Body of pancreas (tissue), 4 donors: ENCODE results near the gene CTRB2.

Source experiments
- POLR2A ChIP-seq, 3 donors: fragments of 450-650 bp; IDR thresholded peaks; one replicate each; pipeline ENCODE4 v1.6.1; 2016; ENCODE audit warnings: antibody characterized with exemption in 3 of 3, mild to moderate bottlenecking in 2 of 3
- TF ChIP-seq, protein P1 (sequence below), 7 experiments: fragments of 450-650 bp in 4 of 7; fragments of 200-600 bp in 3 of 7; sonication (generic) in 3 of 7; IDR thresholded peaks; one replicate each; pipeline ENCODE4 v1.5.1; 2016 to 2019; ENCODE audit warnings: antibody characterized with exemption in 7 of 7

- TF ChIP-seq, protein P1, sequence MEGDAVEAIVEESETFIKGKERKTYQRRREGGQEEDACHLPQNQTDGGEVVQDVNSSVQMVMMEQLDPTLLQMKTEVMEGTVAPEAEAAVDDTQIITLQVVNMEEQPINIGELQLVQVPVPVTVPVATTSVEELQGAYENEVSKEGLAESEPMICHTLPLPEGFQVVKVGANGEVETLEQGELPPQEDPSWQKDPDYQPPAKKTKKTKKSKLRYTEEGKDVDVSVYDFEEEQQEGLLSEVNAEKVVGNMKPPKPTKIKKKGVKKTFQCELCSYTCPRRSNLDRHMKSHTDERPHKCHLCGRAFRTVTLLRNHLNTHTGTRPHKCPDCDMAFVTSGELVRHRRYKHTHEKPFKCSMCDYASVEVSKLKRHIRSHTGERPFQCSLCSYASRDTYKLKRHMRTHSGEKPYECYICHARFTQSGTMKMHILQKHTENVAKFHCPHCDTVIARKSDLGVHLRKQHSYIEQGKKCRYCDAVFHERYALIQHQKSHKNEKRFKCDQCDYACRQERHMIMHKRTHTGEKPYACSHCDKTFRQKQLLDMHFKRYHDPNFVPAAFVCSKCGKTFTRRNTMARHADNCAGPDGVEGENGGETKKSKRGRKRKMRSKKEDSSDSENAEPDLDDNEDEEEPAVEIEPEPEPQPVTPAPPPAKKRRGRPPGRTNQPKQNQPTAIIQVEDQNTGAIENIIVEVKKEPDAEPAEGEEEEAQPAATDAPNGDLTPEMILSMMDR (IDR thresholded peaks at IDR 0.05): no peak
- TF ChIP-seq POLR2A (IDR thresholded peaks at IDR 0.05): no peak
Measured at GRCh38 chr16:75208242-75208825, 1.4 kb upstream of the CTRB2 start.
